Activated CD4-positive, CD25-positive, alpha-beta regulatory T cell (primary cell): ENCODE measurements around the gene SH3RF2.

Source experiments
- DNase-seq, 4 experiments: peaks; one replicate each; lab custom pipeline; 2025; lab: John Stamatoyannopoulos, UW

The SH3RF2 gene

GRCh38 chr5:146048994-146049703 lies 112.8 kb downstream of the SH3RF2 start:
- no peak for DNase-seq

GRCh38 chr5:146049704-146050026 lies 113.3 kb downstream of the SH3RF2 start:
- no peak for DNase-seq

GRCh38 chr5:146050086-146050485 lies 113.7 kb downstream of the SH3RF2 start:
- DNase-seq, result no peak

GRCh38 chr5:146051678-146052077 lies 115.3 kb downstream of the SH3RF2 start:
- DNase-seq, result no peak

- no peak for DNase-seq
These were observed 116.4 kb downstream of the SH3RF2 start for GRCh38 chr5:146052780-146053179.

DNA sequence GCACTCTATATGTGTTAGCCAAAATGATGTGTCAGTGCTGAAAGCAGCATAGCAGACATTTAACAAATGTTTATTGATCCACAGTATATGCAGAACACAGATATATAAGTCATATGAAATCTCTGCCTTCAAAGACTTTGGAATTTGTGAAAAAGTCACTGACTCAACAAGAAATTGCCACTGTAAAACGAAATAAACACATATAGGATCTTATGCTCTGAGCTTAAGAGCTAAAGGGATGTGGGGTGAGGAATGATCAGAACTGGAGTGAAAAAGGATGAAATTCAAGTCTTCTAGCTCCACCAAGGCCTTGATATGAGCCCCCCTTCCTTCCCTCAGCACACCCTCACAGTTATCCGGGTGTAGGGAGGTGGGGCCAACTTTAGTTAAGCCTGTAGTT lies 119.1 kb downstream of the SH3RF2 start:
- DNase-seq, result no peak

DNA sequence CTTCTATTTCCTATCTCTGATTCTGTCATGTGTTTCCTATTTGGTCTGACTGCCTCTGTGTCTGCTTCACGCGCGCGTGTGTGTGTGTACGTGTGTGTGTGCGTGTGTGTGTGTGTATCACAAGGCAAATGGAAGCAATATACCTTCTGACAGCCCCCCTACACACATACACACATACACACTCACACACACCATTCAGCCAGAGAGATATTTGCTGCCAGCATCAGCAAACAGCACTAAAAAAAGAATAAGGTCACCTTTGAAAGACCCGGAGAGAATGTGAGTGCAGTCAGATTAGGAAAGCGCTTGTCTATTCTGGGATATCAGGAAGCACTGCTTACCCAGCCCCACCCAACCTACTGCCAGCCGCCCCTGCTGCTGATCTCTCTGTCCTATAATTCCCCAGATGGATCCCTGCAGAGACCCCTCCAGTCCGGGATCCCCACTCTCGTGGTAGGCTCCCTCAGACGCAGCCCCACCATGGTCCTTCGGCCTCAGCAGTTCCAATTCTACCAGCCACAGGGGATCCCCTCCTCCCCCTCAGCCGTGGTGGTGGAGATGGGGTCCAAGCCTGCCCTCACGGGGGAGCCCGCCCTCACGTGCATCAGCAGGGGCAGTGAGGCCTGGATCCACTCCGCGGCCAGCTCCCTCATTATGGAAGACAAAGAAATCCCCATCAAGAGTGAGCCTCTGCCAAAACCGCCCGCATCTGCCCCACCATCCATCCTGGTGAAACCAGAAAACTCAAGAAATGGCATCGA lies 123.3 kb downstream of the SH3RF2 start:
- DNase-seq, result no peak

GRCh38 chr5:146060221-146060585 lies 123.8 kb downstream of the SH3RF2 start:
- DNase-seq, result no peak

- DNase-seq, result no peak
These were observed 130.6 kb downstream of the SH3RF2 start for GRCh38 chr5:146066968-146067367.

- no peak for DNase-seq
These were observed 131.8 kb downstream of the SH3RF2 start for GRCh38 chr5:146068206-146068605.

DNA sequence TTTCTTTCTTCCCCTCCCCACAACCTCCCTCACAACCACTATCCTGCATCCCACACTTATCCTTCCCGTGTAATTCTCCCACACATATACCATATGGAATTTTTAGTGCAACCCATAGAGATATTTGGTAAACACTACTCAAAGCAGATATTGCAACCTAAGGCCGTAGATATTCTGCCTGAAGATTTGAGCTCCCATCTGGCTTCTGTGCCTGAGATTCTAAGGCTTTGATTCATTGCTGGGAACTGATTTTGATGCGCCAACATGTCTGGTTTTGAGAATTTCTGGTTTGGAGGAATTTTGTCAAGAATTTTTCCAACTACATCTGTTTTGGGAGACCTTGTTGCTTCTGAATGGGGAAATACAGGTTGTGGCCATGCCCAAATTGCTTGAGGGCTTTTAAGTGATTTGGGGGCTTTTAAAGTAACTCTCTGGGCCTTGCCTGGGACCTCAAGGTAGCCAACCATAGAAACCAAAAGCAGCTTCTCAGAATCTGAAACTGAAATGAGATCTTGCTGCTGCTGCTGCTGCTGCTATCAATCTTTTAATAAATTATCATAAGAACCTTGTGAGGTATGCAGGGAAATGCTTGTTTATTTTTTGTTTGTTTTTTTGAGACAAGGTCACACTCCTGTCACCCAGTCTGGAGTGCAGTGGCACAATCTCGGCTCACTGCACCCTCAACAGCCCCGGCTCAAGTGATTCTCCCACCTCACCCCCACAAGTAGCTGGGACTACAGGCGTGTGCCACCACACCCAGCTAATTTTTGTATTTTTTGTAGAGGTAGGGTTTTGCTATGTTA lies 132.8 kb downstream of the SH3RF2 start:
- DNase-seq, result no peak

DNA sequence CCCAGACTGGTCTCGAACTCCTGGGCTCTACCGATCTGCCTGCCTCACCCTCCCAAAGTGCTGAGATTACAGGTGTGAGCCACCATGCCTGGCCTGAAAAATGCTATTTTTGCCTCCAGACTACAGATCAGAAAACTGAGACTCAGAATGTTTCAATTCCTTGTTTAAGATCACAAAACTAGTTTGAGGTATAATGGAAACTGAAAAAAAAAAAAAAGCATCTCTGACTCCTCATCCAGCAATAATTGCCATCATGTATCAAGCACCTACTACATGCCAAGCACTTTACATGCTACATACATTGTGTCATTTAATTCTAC lies 133.4 kb downstream of the SH3RF2 start:
- no peak for DNase-seq

GRCh38 chr5:146070746-146071145 lies 134.4 kb downstream of the SH3RF2 start:
- DNase-seq, result no peak

GRCh38 chr5:146071171-146071570 lies 134.8 kb downstream of the SH3RF2 start:
- no peak for DNase-seq

DNA sequence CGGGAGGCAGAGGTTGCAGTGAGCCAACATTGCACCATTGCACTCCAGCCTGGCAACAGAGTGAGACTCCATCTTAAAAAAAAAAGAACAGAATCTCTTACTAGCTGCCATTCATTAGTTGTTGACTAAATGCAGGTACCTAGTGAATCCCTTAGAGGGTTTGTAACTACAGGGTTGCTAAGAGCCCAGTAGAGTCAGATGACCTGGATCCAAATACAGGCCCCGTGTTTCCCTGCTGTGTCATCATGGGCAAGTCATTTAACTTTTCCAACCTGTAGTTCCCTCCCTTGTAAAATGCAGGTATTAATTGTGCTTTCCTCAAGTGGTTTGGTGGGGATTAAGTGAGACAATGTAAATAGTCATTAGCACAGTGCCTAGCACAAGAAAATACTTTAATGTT lies 136.2 kb downstream of the SH3RF2 start:
- DNase-seq, result no peak

DNA sequence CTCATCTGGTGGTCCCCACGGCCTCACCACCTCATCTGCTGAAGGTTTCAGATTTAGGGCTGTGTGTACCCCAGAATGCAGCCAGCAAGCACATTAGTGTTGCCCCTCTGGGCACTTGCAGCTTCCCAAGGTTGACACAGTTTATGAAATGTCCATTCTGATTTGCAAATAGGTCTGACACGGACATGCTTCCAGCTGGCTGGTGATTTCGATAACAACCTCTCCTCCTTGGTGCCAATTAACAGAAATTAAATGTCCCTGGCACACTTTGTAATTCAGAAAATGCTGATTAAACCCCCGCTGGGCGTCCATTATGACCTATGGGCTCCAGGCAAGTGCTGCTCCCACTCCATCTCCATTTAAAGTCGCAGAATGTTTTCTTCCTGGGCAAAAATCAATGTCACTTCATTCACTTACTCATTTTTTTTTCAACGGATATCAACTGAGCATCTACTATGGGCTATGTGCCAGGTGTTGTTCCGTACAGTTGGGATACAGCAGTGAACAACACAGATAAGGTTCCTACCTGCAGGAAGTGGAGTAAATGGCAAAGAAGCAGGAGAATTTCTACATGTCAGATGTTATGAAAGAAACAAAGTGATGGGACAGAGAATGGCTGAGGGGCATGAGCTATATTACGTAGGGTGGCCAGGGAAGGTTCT lies 137.0 kb downstream of the SH3RF2 start:
- DNase-seq, result no peak

GRCh38 chr5:146076028-146076427 lies 139.7 kb downstream of the SH3RF2 start:
- DNase-seq, result no peak

DNA sequence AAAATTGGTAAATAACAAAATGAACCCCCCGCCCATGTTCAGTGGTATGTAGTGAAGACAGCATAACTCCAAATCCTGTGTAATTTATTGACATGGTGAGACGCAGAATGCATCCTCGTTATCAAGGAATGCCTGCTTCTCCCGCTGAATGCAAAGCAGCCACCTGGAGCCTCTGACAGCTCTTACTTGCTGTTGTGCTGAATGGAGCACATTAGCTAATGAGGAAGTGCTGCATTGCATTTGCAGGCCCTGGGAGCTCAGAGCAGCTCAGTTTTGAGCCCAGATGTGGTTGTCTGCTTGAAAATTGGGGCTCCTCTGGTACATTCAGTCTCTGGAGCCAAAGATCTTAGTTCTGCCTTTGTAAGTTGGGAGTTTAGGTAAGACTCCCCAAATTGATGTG lies 140.1 kb downstream of the SH3RF2 start:
- no peak for DNase-seq

DNA sequence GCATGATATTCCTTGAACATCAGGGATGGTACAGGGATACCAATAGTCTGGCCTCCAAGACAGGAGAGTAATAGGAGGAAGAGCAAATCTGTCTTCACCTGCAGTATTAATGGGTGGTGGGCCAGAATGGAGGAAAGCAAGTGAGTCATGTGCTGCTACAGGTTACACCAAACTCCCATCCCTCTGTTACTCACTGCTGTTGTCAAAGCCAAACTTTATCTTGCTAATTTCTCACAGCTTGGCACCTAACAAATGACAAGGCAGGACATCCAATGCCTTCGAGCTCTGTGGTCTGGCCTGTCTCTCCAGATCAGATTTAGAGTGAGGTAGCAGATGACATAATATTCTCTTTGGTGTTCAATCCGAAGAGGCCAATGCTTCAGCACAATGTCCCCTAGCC lies 142.2 kb downstream of the SH3RF2 start:
- DNase-seq, result no peak

DNA sequence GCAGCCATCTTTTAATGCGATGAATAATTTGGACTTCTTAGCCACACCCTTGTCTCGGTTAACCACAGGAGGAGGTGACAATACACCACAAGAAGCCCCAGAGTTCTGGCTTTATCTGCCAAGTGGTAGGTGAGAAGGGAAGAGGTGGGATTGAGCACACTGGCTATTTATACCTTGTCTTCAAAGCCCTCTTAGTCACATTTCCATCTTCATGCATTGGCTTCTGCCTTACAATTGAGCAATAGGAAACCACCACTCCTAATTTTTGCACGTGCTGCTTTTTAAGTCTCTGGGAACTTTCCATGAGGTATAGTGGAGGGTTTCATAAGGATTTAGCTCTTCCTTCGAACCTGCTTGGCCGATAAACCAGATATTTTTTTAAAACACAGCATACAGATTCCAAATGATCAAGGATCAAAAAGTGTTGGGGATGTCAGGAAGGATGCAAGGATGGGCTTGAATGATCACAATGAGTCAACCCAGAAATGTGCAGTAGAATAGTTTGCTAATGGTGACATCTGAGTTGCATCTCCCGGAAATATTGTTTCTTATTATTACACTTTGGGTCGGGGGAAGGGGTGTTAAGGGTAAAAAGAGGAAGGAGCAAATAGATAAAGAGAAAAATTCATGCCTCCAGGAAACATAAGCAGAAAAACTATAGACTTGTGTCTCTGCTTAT lies 143.5 kb downstream of the SH3RF2 start:
- no peak for DNase-seq

DNA sequence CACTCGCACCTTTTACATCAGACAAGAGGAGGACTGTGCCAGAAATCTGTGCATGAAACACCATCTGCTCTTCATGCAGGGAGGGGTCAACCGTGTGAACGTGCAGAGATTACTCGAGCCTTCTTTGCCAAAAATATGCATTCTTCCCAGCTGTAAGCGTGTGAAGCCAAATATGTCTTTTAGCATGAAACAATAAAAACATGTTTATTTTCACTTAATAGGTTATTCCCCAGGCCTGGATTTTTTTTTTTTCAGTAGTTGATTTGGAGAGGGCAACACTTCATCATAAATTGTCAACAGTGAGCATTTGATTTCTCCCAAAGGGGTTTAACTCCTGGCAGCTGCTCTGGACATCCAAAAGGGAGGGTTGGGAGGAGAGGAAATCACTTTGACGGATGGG lies 145.2 kb downstream of the SH3RF2 start:
- DNase-seq, result no peak

GRCh38 chr5:146082798-146083197 lies 146.4 kb downstream of the SH3RF2 start:
- DNase-seq, result no peak
